ENCODE measurements around the gene DUT. TPM values are rescaled to one million over a fixed set of nuclear protein-coding genes. Genes with fewer than 3 reads are reported as not detected.

The DUT gene
- total RNA-seq, 2 experiments from 2014 or later = 137 to 329 TPM

DNA sequence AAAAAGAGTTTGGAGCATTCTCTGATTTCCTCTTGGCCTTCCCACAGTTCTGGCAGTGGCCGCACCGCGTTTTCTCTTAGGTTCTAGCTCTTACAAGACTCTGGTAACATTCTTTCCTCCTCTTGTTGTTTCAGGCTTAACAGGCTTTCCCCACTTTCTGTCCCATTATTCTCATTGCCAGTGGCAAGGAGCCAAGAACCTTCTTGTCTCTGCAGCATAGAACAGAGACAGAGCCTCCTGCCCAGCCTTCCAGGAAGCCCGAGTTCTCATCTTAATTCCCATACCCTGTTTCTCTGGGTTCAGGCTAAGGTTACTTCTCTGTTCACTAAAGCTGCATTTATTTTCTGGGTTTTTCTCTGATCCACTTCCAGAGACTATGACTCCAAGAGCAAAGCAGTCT is 61.1 kb downstream of the DUT start:
- H3K27ac ChIP-seq (ENCODE audit: low read depth, low read length, poor library complexity, severe bottlenecking) = no peak overlapping the region
- intact Hi-C loops (cut with micrococcal nuclease; ENCODE audit: unreplicated experiment) = no loop called here
- no peaks in the 10 kb centered on the region for H4K20me1 ChIP-seq (ENCODE audit: insufficient read depth, low read length)
- no TSS peak for BruUV-seq (replicated peaks)
- no peaks in the 10 kb centered on the region for H3K79me2 ChIP-seq (ENCODE audit: insufficient read depth, low read depth, low read length)
- ChIA-PET POLR2A (interaction anchor here (0.5 to 0.6 kb wide), 2 partner anchors 183 to 1437 kb away, joined by 3 to 4 read pairs; no protein-coding TSS in a partner anchor), CTCF (ENCODE audit: unreplicated experiment) (no interaction called here)
- no peak overlapping the region for H3K4me3 ChIP-seq (ENCODE audit: low read depth, low read length, poor library complexity, severe bottlenecking)
- DNase-seq (ENCODE audit: low spot score) = no peak
- H3K4me2 ChIP-seq (ENCODE audit: low read length) = no peak overlapping the region
- TF ChIP-seq EZH2phosphoT487 (IDR thresholded peaks at IDR 0.05; ENCODE audit: borderline replicate concordance, low read depth, low read length) (no peak), CTCF (conservative IDR thresholded peaks at IDR 0.05; ENCODE audit: low read length) (no peak)
- H3K9me2 ChIP-seq (ENCODE audit: insufficient read depth, low read length) = no peaks in the 10 kb centered on the region
- no peak overlapping the region for H2AFZ ChIP-seq (ENCODE audit: low read length)
- no peaks in the 10 kb centered on the region for H3K9me3 ChIP-seq (ENCODE audit: low read length)
- H3K36me3 ChIP-seq (ENCODE audit: insufficient read depth, low read length) = no peaks in the 10 kb centered on the region
- no peaks in the 10 kb centered on the region for H3K4me1 ChIP-seq (ENCODE audit: insufficient read depth, low read length, poor library complexity, severe bottlenecking)

Small RNA genes within 50 kb of the gene (small RNA-seq; reads per million reads assigned to genes)
- not detected for gene RF00019

Other genes starting within 250 kb of the DUT start
- gene SLC24A5, start 210.4 kb upstream of the DUT start, total RNA-seq (2014; rRNA removed; shearing (Covaris generic)) = not detected in 2 replicates
- gene SLC24A5, start 210.4 kb upstream of the DUT start, total RNA-seq (2022) = not detected in 2 replicates
- 44.0 and 57.1 TPM in 2 replicates for gene MYEF2, start 153.1 kb upstream of the DUT start, total RNA-seq (2014; rRNA removed; shearing (Covaris generic))
- gene MYEF2, start 153.1 kb upstream of the DUT start, total RNA-seq (2022) = 107 and 129 TPM in 2 replicates
- 0.41 TPM in 1 of 2 replicates, not detected in the other for gene CTXN2, start 139.8 kb upstream of the DUT start, total RNA-seq (2014; rRNA removed; shearing (Covaris generic))
- 0.34 and 0.35 TPM in 2 replicates for gene CTXN2, start 139.8 kb upstream of the DUT start, total RNA-seq (2022)
- gene SLC12A1, start 125.1 kb upstream of the DUT start, total RNA-seq (2014; rRNA removed; shearing (Covaris generic)) = not detected in 2 replicates
- not detected in 2 replicates for gene SLC12A1, start 125.1 kb upstream of the DUT start, total RNA-seq (2022)